ENCODE results near the gene DPP10.

DPP10 gene

GRCh38 chr2:114940785-114941458 lies 498.5 kb downstream of the DPP10 start:
- no peak for TF ChIP-seq CTCF (IDR thresholded peaks at IDR 0.05)

- no peak for TF ChIP-seq CTCF (IDR thresholded peaks at IDR 0.05)
Observed at GRCh38 chr2:114949228-114949804, 506.9 kb downstream of the DPP10 start.

- no peak for TF ChIP-seq CTCF (IDR thresholded peaks at IDR 0.05)
Observed at GRCh38 chr2:114960389-114960788, 517.9 kb downstream of the DPP10 start.

GRCh38 chr2:114962532-114962931 lies 520.1 kb downstream of the DPP10 start:
- TF ChIP-seq CTCF (IDR thresholded peaks at IDR 0.05): no peak

- no peak for TF ChIP-seq CTCF (IDR thresholded peaks at IDR 0.05)
Observed at GRCh38 chr2:114968748-114969400, 526.4 kb downstream of the DPP10 start.

GRCh38 chr2:115011721-115012120 lies 569.3 kb downstream of the DPP10 start:
- no peak for TF ChIP-seq CTCF (IDR thresholded peaks at IDR 0.05)

GRCh38 chr2:115034801-115035200 lies 592.4 kb downstream of the DPP10 start:
- TF ChIP-seq CTCF (IDR thresholded peaks at IDR 0.05): no peak
